ENCODE measurements around the gene USF1.

DNA sequence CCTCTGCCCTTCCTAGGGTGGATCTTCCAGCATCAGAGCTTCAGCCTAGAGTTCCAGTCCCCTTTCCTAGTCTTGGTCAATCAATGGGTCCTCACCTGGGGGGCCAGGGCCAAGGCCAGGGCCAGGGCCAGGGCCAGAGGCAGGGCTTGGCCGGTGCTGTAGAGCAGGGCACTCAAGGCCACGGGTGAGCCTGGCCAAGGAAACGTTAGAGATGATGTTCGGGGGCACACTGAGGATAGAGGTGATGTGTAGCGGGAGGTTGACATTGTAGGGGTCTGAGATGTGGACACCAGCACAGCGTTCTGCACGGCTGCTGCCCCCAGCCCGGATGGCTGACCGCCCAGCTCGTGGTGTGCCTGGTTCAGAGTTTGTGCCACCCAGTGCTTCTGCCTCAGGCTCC is 5.4 kb upstream of the USF1 start:
- TF ChIP-seq, protein P1, sequence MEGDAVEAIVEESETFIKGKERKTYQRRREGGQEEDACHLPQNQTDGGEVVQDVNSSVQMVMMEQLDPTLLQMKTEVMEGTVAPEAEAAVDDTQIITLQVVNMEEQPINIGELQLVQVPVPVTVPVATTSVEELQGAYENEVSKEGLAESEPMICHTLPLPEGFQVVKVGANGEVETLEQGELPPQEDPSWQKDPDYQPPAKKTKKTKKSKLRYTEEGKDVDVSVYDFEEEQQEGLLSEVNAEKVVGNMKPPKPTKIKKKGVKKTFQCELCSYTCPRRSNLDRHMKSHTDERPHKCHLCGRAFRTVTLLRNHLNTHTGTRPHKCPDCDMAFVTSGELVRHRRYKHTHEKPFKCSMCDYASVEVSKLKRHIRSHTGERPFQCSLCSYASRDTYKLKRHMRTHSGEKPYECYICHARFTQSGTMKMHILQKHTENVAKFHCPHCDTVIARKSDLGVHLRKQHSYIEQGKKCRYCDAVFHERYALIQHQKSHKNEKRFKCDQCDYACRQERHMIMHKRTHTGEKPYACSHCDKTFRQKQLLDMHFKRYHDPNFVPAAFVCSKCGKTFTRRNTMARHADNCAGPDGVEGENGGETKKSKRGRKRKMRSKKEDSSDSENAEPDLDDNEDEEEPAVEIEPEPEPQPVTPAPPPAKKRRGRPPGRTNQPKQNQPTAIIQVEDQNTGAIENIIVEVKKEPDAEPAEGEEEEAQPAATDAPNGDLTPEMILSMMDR (conservative IDR thresholded peaks at IDR 0.05; ENCODE audit: low read length) = no peak
- no peak for TF ChIP-seq EZH2phosphoT487 (IDR thresholded peaks at IDR 0.05; ENCODE audit: borderline replicate concordance)

Data from Loucy (cell line).